Mesenchymal stem cell (in vitro differentiated cells and primary cell): Measurements from ENCODE around the gene ENTPD2.
A peak's percentile ranks its signal among the peaks of the same experiment; 100 is the strongest.

ENCODE experiments used
- DNase-seq: peaks from one replicate; pipeline ENCODE4 v3.0.0-alpha.2; 2013
- H2AFZ ChIP-seq: one replicate; pipeline ENCODE4 v1.6.1; 2013; ENCODE audit warnings: low read depth, mild to moderate bottlenecking, control low read depth, inconsistent platforms, low read length, moderate library complexity
- H2AK5ac ChIP-seq: 2 replicates; pipeline ENCODE4 v1.6.1; 2013; ENCODE audit warnings: low read length, moderate library complexity, mild to moderate bottlenecking, inconsistent platforms; ENCODE audit not compliant: severe bottlenecking
- H2BK120ac ChIP-seq: one replicate; pipeline ENCODE4 v1.6.1; 2013; ENCODE audit warnings: low read depth, mild to moderate bottlenecking, inconsistent platforms, low read length, moderate library complexity
- H2BK12ac ChIP-seq, 2 experiments: one replicate each; pipeline ENCODE4 v1.6.1; 2013; ENCODE audit warnings: inconsistent platforms in 2 of 2, low read length in 2 of 2, mild to moderate bottlenecking in 2 of 2, moderate library complexity in 2 of 2, control low read depth in 1 of 2
- H2BK15ac ChIP-seq: one replicate; pipeline ENCODE4 v1.6.1; 2013; ENCODE audit warnings: mild to moderate bottlenecking, low read depth, inconsistent platforms; ENCODE audit not compliant: poor library complexity, severe bottlenecking
- H2BK5ac ChIP-seq: 2 replicates; pipeline ENCODE4 v1.6.1; 2013; ENCODE audit warnings: low read depth, mild to moderate bottlenecking, low read length, control low read depth, inconsistent platforms; ENCODE audit not compliant: poor library complexity, severe bottlenecking
- H3K14ac ChIP-seq, 2 experiments: one replicate each; pipeline ENCODE4 v1.6.1; 2013; ENCODE audit warnings: inconsistent platforms in 2 of 2, low read length in 2 of 2, control low read depth in 1 of 2, mild to moderate bottlenecking in 1 of 2, moderate library complexity in 1 of 2
- H3K18ac ChIP-seq, 2 experiments: one replicate each; pipeline ENCODE4 v1.6.1; 2013; ENCODE audit warnings: inconsistent platforms in 2 of 2, low read length in 2 of 2, control low read depth in 1 of 2, low read depth in 1 of 2, mild to moderate bottlenecking in 1 of 2
- H3K23ac ChIP-seq, 2 experiments: one replicate each; pipeline ENCODE4 v1.6.1; 2013; ENCODE audit warnings: inconsistent platforms in 2 of 2, low read length in 2 of 2, mild to moderate bottlenecking in 2 of 2, moderate library complexity in 2 of 2, control low read depth in 1 of 2
- H3K27ac ChIP-seq: 2 replicates; pipeline ENCODE4 v1.5.1; 2013; ENCODE audit warnings: mild to moderate bottlenecking, moderate library complexity, low read length, control low read depth, inconsistent platforms; ENCODE audit not compliant: poor library complexity, severe bottlenecking
- H3K27me3 ChIP-seq, 2 experiments: 2 replicates each; pipeline versions ENCODE4 v1.6.1 to v1.7.0; 2013; ENCODE audit warnings: low read length in 2 of 2, mild to moderate bottlenecking in 2 of 2, moderate library complexity in 2 of 2, control low read depth in 1 of 2, inconsistent platforms in 1 of 2; ENCODE audit not compliant: control insufficient read depth in 1 of 2, insufficient read depth in 1 of 2
- H3K36me3 ChIP-seq, 2 experiments: 2 replicates each; pipeline versions ENCODE4 v1.6.1 to v1.7.0; 2013; ENCODE audit warnings: low read length in 2 of 2, control low read depth in 1 of 2, inconsistent platforms in 1 of 2, low read depth in 1 of 2, mild to moderate bottlenecking in 1 of 2; ENCODE audit not compliant: insufficient read depth in 2 of 2, control insufficient read depth in 1 of 2
- H3K4ac ChIP-seq, 2 experiments: one replicate each; pipeline ENCODE4 v1.6.1; 2013; ENCODE audit warnings: inconsistent platforms in 2 of 2, low read length in 2 of 2, mild to moderate bottlenecking in 2 of 2, moderate library complexity in 2 of 2, control low read depth in 1 of 2, low read depth in 1 of 2
- H3K4me1 ChIP-seq: 2 replicates; pipeline ENCODE4 v1.6.1; 2013; ENCODE audit warnings: low read depth, low read length, control low read depth; ENCODE audit not compliant: control insufficient read depth, insufficient read depth
- H3K4me2 ChIP-seq: 2 replicates; pipeline ENCODE4 v1.6.1; 2013; ENCODE audit warnings: low read length, mild to moderate bottlenecking, inconsistent platforms; ENCODE audit not compliant: poor library complexity, severe bottlenecking
- H3K4me3 ChIP-seq, 2 experiments: 2 replicates each; pipeline versions ENCODE4 v1.5.1 to v1.7.0; 2013; ENCODE audit warnings: low read length in 2 of 2, mild to moderate bottlenecking in 2 of 2, control low read depth in 1 of 2, low read depth in 1 of 2; ENCODE audit not compliant: insufficient read depth in 1 of 2
- H3K79me1 ChIP-seq: replicated peaks from 2 replicates; pipeline ENCODE4 v1.6.1; 2013; ENCODE audit warnings: mild to moderate bottlenecking, control low read depth, low read length, inconsistent platforms; ENCODE audit not compliant: poor library complexity, severe bottlenecking
- H3K9ac ChIP-seq: 2 replicates; pipeline ENCODE4 v1.7.0; 2013; ENCODE audit warnings: mild to moderate bottlenecking, low read length, moderate library complexity
- H3K9me3 ChIP-seq: 2 replicates; pipeline ENCODE4 v1.7.0; 2013; ENCODE audit warnings: mild to moderate bottlenecking, low read length; ENCODE audit not compliant: control insufficient read depth
- H4K8ac ChIP-seq: one replicate; pipeline ENCODE4 v1.6.1; 2013; ENCODE audit warnings: inconsistent platforms, mild to moderate bottlenecking, low read length, moderate library complexity
- H4K91ac ChIP-seq: one replicate; pipeline ENCODE4 v1.6.1; 2013; ENCODE audit warnings: mild to moderate bottlenecking, low read length, inconsistent platforms
- WGBS: methylation state at CpG from one replicate; pipeline ENCODE4 v1.1.7; 2013; ENCODE audit warnings: mixed read lengths; 5-methylcytosine and 5-hydroxymethylcytosine counted together

ENTPD2 gene

GRCh38 chr9:137097761-137098462 lies 44.1 kb upstream of the ENTPD2 start:
- no peak overlapping the region for H2BK15ac ChIP-seq
- H2BK12ac ChIP-seq = no peak overlapping the region

DNA sequence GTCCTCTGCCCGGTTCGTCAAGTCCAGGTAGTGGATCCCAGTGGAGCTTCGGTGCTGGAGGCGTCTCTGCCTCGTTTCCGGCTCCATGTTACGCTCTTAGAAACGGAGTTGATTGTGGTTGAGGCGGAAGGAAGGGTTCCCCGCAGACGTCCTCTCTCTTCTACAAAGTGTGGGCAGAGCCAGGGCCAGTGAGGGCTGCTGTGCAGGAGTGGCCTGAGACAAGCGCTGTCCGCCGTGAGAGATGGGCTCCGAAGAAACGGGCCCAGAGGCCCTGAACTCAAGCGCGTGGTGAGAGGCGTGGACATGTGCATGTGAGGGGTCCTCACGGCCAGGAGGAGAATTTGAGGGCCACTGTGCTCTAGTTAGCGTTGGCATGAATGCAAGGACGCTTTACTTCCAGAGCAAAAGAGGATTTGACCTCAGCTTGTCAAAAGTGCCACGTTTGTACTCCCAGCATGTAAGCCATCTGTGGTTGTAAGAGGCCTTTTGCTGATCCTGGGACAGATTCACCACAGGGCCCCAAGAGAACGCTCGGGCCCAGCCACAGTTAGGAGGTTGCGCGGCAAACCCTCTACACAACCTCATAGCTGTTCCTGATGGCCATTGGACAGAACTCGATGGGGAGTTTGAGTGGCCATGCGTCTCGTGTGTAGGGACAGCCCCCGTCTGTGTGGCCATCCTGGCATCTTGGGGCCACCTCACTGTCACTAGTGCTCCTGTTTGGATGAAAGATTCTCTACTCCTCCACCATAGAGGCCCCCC lies 43.1 kb upstream of the ENTPD2 start:
- Histone ChIP-seq H3K4ac (no peak overlapping the region), H3K36me3 (peaks cover 66 to 74% of the 10 kb centered on the region in 2 experiments), H3K4me3 (peak overlapping the region in 1 of 2 experiments; percentile 26), H2BK5ac (no peak overlapping the region), H3K4me2 (no peak overlapping the region), H2BK15ac (peak overlapping the region; percentile 13), H3K27me3 (no peaks in the 10 kb centered on the region), H4K91ac (no peak overlapping the region), H2BK12ac (no peak overlapping the region), H3K23ac (no peak overlapping the region), H2AFZ (no peak overlapping the region), H3K4me1 (peaks cover 2% of the 10 kb centered on the region), H2BK120ac (no peak overlapping the region), H3K9ac (no peak overlapping the region), H3K9me3 (no peaks in the 10 kb centered on the region), H3K14ac (no peak overlapping the region), H2AK5ac (no peak overlapping the region), H4K8ac (peak overlapping the region; percentile 46), H3K18ac (no peak overlapping the region), H3K79me1 (peaks cover 37% of the 10 kb centered on the region), H3K27ac (no peak overlapping the region)
- DNase-seq = no peak
- 97% methylated on average over 31 of the region's 31 CpGs for WGBS

More at GRCh38 chr9:137097761-137098462, 44.1 kb upstream of the ENTPD2 start:
- H3K4me2 ChIP-seq = no peak overlapping the region
- no peak overlapping the region for H3K23ac ChIP-seq
- no peak overlapping the region for H3K4me3 ChIP-seq
- peaks cover 34% of the 10 kb centered on the region for H3K79me1 ChIP-seq
- no peak overlapping the region for H2BK120ac ChIP-seq
- H4K91ac ChIP-seq = no peak overlapping the region
- no peak overlapping the region for H2BK5ac ChIP-seq
- H2AK5ac ChIP-seq = no peak overlapping the region
- H3K27me3 ChIP-seq = no peaks in the 10 kb centered on the region
- no peak overlapping the region for H3K4ac ChIP-seq
- H4K8ac ChIP-seq = no peak overlapping the region
- no peak overlapping the region for H3K14ac ChIP-seq
- H2AFZ ChIP-seq = no peak overlapping the region
- H3K9me3 ChIP-seq = no peaks in the 10 kb centered on the region
- no peak overlapping the region for H3K27ac ChIP-seq
- DNase-seq = no peak
- H3K18ac ChIP-seq = no peak overlapping the region
- peaks cover 73 to 74% of the 10 kb centered on the region in 2 experiments for H3K36me3 ChIP-seq
- no peak overlapping the region for H3K9ac ChIP-seq
- H3K4me1 ChIP-seq = peaks cover 2% of the 10 kb centered on the region
- 98% methylated on average over 20 of the region's 20 CpGs for WGBS

GRCh38 chr9:137095664-137096517 lies 42.0 kb upstream of the ENTPD2 start:
- Histone ChIP-seq H2BK120ac (no peak overlapping the region), H3K4me3 (no peak overlapping the region), H3K4me1 (peaks cover 2% of the 10 kb centered on the region), H3K23ac (no peak overlapping the region), H3K27ac (no peak overlapping the region), H2BK12ac (no peak overlapping the region), H2AFZ (no peak overlapping the region), H3K36me3 (peaks cover 57 to 71% of the 10 kb centered on the region in 2 experiments), H3K9ac (no peak overlapping the region), H3K79me1 (peaks cover 36% of the 10 kb centered on the region), H3K4ac (no peak overlapping the region), H3K18ac (no peak overlapping the region), H4K8ac (no peak overlapping the region), H2AK5ac (no peak overlapping the region), H2BK5ac (no peak overlapping the region), H4K91ac (no peak overlapping the region), H3K9me3 (no peaks in the 10 kb centered on the region), H2BK15ac (no peak overlapping the region), H3K14ac (no peak overlapping the region), H3K4me2 (no peak overlapping the region), H3K27me3 (no peaks in the 10 kb centered on the region)
- DNase-seq = no peak
- WGBS = 91% methylated on average over 30 of the region's 30 CpGs
